DMS 273 (cell line): ENCODE results near the gene MYMK.
A peak's percentile ranks its signal among the peaks of the same experiment; 100 is the strongest.

Source experiments
- DNase-seq: peaks from one replicate; lab custom pipeline; 2025; ENCODE audit not compliant: unreplicated experiment; lab: John Stamatoyannopoulos, UW

Gene MYMK

GRCh38 chr9:133536080-133536479 lies 11.3 kb upstream of the MYMK start:
- no peak for DNase-seq

GRCh38 chr9:133535306-133535877 lies 10.6 kb upstream of the MYMK start:
- DNase-seq, result no peak

GRCh38 chr9:133534346-133535291 lies 9.9 kb upstream of the MYMK start, which contains the start of gene ADAMTSL2:
ADAMTSL2 (plus strand) TSS chr9:133534704; CDS start chr9:133536713, 2,009 bp downstream.
- peak; percentile 95 for DNase-seq

- DNase-seq, result peak; percentile 73
Observed at GRCh38 chr9:133533857-133534256, 9.1 kb upstream of the MYMK start.

- DNase-seq, result peak; percentile 79
Observed at GRCh38 chr9:133532937-133533668, 8.3 kb upstream of the MYMK start.

GRCh38 chr9:133531293-133531692 lies 6.5 kb upstream of the MYMK start:
- DNase-seq, result no peak

- no peak for DNase-seq
Observed at GRCh38 chr9:133529874-133530273, 5.1 kb upstream of the MYMK start.

- DNase-seq, result no peak
Observed at GRCh38 chr9:133529457-133529856, 4.7 kb upstream of the MYMK start.

GRCh38 chr9:133528876-133529241 lies 4.1 kb upstream of the MYMK start:
- peak; percentile 27 for DNase-seq

GRCh38 chr9:133528001-133528875 lies 3.5 kb upstream of the MYMK start:
- peak; percentile 30 for DNase-seq

- DNase-seq, result no peak
Observed at GRCh38 chr9:133527444-133527920, 2.7 kb upstream of the MYMK start.

GRCh38 chr9:133526721-133527321 lies 2.1 kb upstream of the MYMK start:
- DNase-seq, result no peak

GRCh38 chr9:133525677-133526076 lies 918 bp upstream of the MYMK start:
- DNase-seq, result no peak

GRCh38 chr9:133524146-133524545 lies 613 bp downstream of the MYMK start:
- DNase-seq, result no peak

- DNase-seq, result no peak
Observed at GRCh38 chr9:133523106-133523505, 1.7 kb downstream of the MYMK start.

GRCh38 chr9:133522073-133522910 lies 2.5 kb downstream of the MYMK start:
- peak; percentile 77 for DNase-seq

- DNase-seq, result peak; percentile 77
Observed at GRCh38 chr9:133521122-133522072, 3.4 kb downstream of the MYMK start.
